HepG2 (cell line): ENCODE measurements around the gene TSHB. TPM values are rescaled to one million over a fixed set of nuclear protein-coding genes. Genes with fewer than 3 reads are reported as not detected.

Experiments used
- ATAC-seq: fragments of 200-7000 bp; cut with Tn5 transposase; 3 replicates; pipeline ENCODE4 v1.9.1; 2020; ENCODE audit warnings: mild to moderate bottlenecking, moderate library complexity
- BruUV-seq: library from RNA; stranded (reverse); fragments of 400-500 nt; replicated peaks from 2 replicates; lab custom pipeline; 2021; lab: Mats Ljungman, UMichigan
- CTCF ChIA-PET: fragments of 300-600 bp; formaldehyde crosslinking; extraction: SDS; loops from one replicate; lab custom pipeline; 2021; ENCODE audit warnings: low total read pairs, inconsistent platforms, low intra/inter-chr PET ratio; lab: Yijun Ruan, JAX
- POLR2A ChIA-PET: fragments of 350-600 bp; sonication (Branson Sonifier 250); formaldehyde crosslinking; loops from one replicate; lab custom pipeline; 2020; ENCODE audit warnings: antibody characterized with exemption, inconsistent platforms; lab: Yijun Ruan, JAX
- DNase-seq: peaks from one replicate; pipeline ENCODE4 v3.0.0-alpha.2; 2015; ENCODE audit warnings: low spot score
- FAIRE-seq: peaks from 3 replicates; lab custom pipeline; 2011; peaks lifted over from hg19 to GRCh38; lab: Jason Lieb, UNC
- H2AFZ ChIP-seq: one replicate; pipeline ENCODE4 v1.6.1; 2011; ENCODE audit warnings: low read length, inconsistent platforms
- H3K27ac ChIP-seq: fragments of 300-600 bp; 3 replicates; pipeline ENCODE4 v1.8.0; 2011; ENCODE audit warnings: mixed run types, mild to moderate bottlenecking, mixed read lengths, low read length, inconsistent platforms; ENCODE audit not compliant: insufficient read depth; ENCODE audit errors: extremely low read length
- H3K27me3 ChIP-seq, 2 experiments: fragments of 200-600 bp in 1 of 2; 2 replicates in 1 of 2; 3 replicates in 1 of 2; pipeline versions ENCODE4 v1.6.0 to v1.8.0; 2011; ENCODE audit warnings: low read length in 2 of 2, mild to moderate bottlenecking in 2 of 2, moderate library complexity in 2 of 2, inconsistent platforms in 1 of 2; ENCODE audit not compliant: insufficient read depth in 2 of 2, control insufficient read depth in 1 of 2
- H3K36me3 ChIP-seq, 2 experiments: fragments of 200-600 bp in 1 of 2; replicated peaks in 1 of 2; 2 replicates in 1 of 2; 3 replicates in 1 of 2; pipeline versions ENCODE4 v1.5.1 to v1.8.0; 2011; ENCODE audit warnings: low read length in 2 of 2, inconsistent platforms in 1 of 2; ENCODE audit not compliant: insufficient read depth in 2 of 2, control insufficient read depth in 1 of 2
- H3K4me1 ChIP-seq: 2 replicates; pipeline ENCODE4 v1.5.1; 2012; ENCODE audit warnings: low read length, inconsistent platforms; ENCODE audit not compliant: insufficient read depth
- H3K4me2 ChIP-seq: 2 replicates; pipeline ENCODE4 v1.6.0; 2011; ENCODE audit warnings: low read depth, low read length, inconsistent platforms
- H3K4me3 ChIP-seq, 3 experiments: fragments of 200-600 bp in 1 of 3; sonication (generic), shearing (Covaris generic) in 1 of 3; replicated peaks in 1 of 3; 2 replicates each; pipeline ENCODE4 v1.5.1; 2011 to 2016; ENCODE audit warnings: low read length in 3 of 3, inconsistent platforms in 2 of 3, low read depth in 2 of 3, mild to moderate bottlenecking in 2 of 3, control low read depth in 1 of 3, mixed read lengths in 1 of 3; ENCODE audit not compliant: insufficient read depth in 1 of 3
- H3K79me2 ChIP-seq: one replicate; pipeline ENCODE4 v1.6.1; 2011; ENCODE audit warnings: low read length, inconsistent platforms; ENCODE audit not compliant: insufficient read depth
- H3K9ac ChIP-seq: 2 replicates; pipeline ENCODE4 v1.6.0; 2011; ENCODE audit warnings: mild to moderate bottlenecking, low read depth, low read length, inconsistent platforms; ENCODE audit not compliant: insufficient read depth
- H3K9me3 ChIP-seq: 2 replicates; pipeline ENCODE4 v1.5.1; 2012; ENCODE audit warnings: mild to moderate bottlenecking, low read length
- H4K20me1 ChIP-seq: 2 replicates; pipeline ENCODE4 v1.6.0; 2011; ENCODE audit warnings: inconsistent platforms, mild to moderate bottlenecking, low read length, moderate library complexity; ENCODE audit not compliant: insufficient read depth
- GABPB1 ChIP-seq: IDR thresholded peaks from 2 replicates; pipeline ENCODE4 v1.6.1; 2016; ENCODE audit warnings: mild to moderate bottlenecking, missing genetic modification reagents, moderate library complexity, missing compliant biosample characterization
- HDAC1 ChIP-seq: sonication (generic); formaldehyde crosslinking; IDR thresholded peaks from 2 replicates; pipeline ENCODE4 v1.5.1; 2020; ENCODE audit warnings: mild to moderate bottlenecking, missing genetic modification reagents
- HNF4G ChIP-seq, 2 experiments: sonication (generic) in 1 of 2; formaldehyde crosslinking in 1 of 2; IDR thresholded peaks; 2 replicates each; pipeline versions ENCODE4 v1.4.0 to v1.6.1; 2011 to 2020; ENCODE audit warnings: borderline replicate concordance in 2 of 2, low read depth in 2 of 2, mild to moderate bottlenecking in 2 of 2, low read length in 1 of 2, missing genetic modification reagents in 1 of 2, moderate library complexity in 1 of 2
- MIER2 ChIP-seq: IDR thresholded peaks from 2 replicates; pipeline ENCODE4 v1.6.1; 2016; ENCODE audit warnings: missing biosample characterization, missing genetic modification reagents
- MIER3 ChIP-seq: IDR thresholded peaks from 2 replicates; pipeline ENCODE4 v1.6.1; 2016; ENCODE audit warnings: missing compliant biosample characterization, borderline replicate concordance
- NKX3-1 ChIP-seq: sonication (generic); formaldehyde crosslinking; IDR thresholded peaks from 2 replicates; pipeline ENCODE4 v1.5.0; 2020; ENCODE audit warnings: missing genetic modification reagents
- PAXIP1 ChIP-seq: sonication (generic); formaldehyde crosslinking; conservative IDR thresholded peaks from 2 replicates; pipeline ENCODE4 v1.4.0; 2020; ENCODE audit warnings: mild to moderate bottlenecking, missing genetic modification reagents, moderate library complexity
- RBAK ChIP-seq: sonication (generic); formaldehyde crosslinking; IDR thresholded peaks from 2 replicates; pipeline ENCODE4 v1.5.1; 2020; ENCODE audit warnings: mild to moderate bottlenecking, missing genetic modification reagents
- SAP130 ChIP-seq: IDR thresholded peaks from 2 replicates; pipeline ENCODE4 v1.6.1; 2016; ENCODE audit warnings: low read depth
- WIZ ChIP-seq: sonication (generic); formaldehyde crosslinking; IDR thresholded peaks from 2 replicates; pipeline ENCODE4 v1.5.1; 2020; ENCODE audit warnings: mild to moderate bottlenecking, missing genetic modification reagents
- YY1 ChIP-seq: IDR thresholded peaks from 2 replicates; pipeline ENCODE4 v1.6.1; 2011; ENCODE audit warnings: low read length, low read depth, moderate library complexity, mild to moderate bottlenecking; ENCODE audit not compliant: insufficient read depth, insufficient replicate concordance
- ZNF136 ChIP-seq: sonication (generic); formaldehyde crosslinking; IDR thresholded peaks from 2 replicates; pipeline ENCODE4 v1.8.1; 2022; ENCODE audit warnings: low read depth, mild to moderate bottlenecking, moderate library complexity, missing genetic modification reagents
- ZNF274 ChIP-seq: sonication (generic); formaldehyde crosslinking; IDR thresholded peaks from 2 replicates; pipeline ENCODE4 v1.5.1; 2020; ENCODE audit warnings: mild to moderate bottlenecking, missing genetic modification reagents
- ZNF280B ChIP-seq: sonication (generic); formaldehyde crosslinking; IDR thresholded peaks from 2 replicates; pipeline ENCODE4 v1.5.0; 2020; ENCODE audit warnings: missing genetic modification reagents, mild to moderate bottlenecking, borderline replicate concordance
- ZNF570 ChIP-seq: sonication (generic); formaldehyde crosslinking; IDR thresholded peaks from 2 replicates; pipeline ENCODE4 v1.4.0; 2020; ENCODE audit warnings: mild to moderate bottlenecking, missing genetic modification reagents, borderline replicate concordance
- ZNF678 ChIP-seq: sonication (generic); formaldehyde crosslinking; IDR thresholded peaks from 2 replicates; pipeline ENCODE4 v1.4.0; 2020; ENCODE audit warnings: mild to moderate bottlenecking, missing genetic modification reagents
- ZNF772 ChIP-seq: sonication (generic); formaldehyde crosslinking; IDR thresholded peaks from 2 replicates; pipeline ENCODE4 v1.5.0; 2020; ENCODE audit warnings: mild to moderate bottlenecking, missing genetic modification reagents
- WGBS: methylation state at CpG from one replicate; pipeline ENCODE4 v1.1.6; 2017; ENCODE audit warnings: low lambda C conversion rate; 5-methylcytosine and 5-hydroxymethylcytosine counted together
- in situ Hi-C: cut with HindIII; loops from 2 replicates; pipeline ENCODE4 v1.10.0; 2017; ENCODE audit warnings: low pct_unique_long_range_greater_than_20kb; ENCODE audit not compliant: extremely low pct_ligation_motif_present
- intact Hi-C: fragments of 100-400 bp; cut with micrococcal nuclease; formaldehyde crosslinking; loops from one replicate; pipeline ENCODE4 v1.10.0; 2022; ENCODE audit not compliant: unreplicated experiment
- polyA plus RNA-seq, 8 experiments: library from polyadenylated mRNA; depleted of rRNA in 3 of 8; stranded (reverse) in 7 of 8; unstranded in 1 of 8; fragments of >200 nt; fragmentation: Illumina TruSeq in 4 of 8; extraction: Trizol in 4 of 8; gene quantifications; 2 replicates each; pipeline versions ENCODE4 v1.2.1 to v1.2.3, GENCODE V29; 2011 to 2016; ENCODE audit warnings: low read depth in 4 of 8, missing spikeins in 1 of 8, mixed read lengths in 1 of 8; ENCODE audit not compliant: insufficient read depth in 1 of 8
- total RNA-seq, 5 experiments: library from RNA; depleted of rRNA; stranded (reverse); fragments of >200 nt; fragmentation: Illumina TruSeq; extraction: Trizol; gene quantifications; 2 replicates each; pipeline ENCODE4 v1.2.3, GENCODE V29; 2016; ENCODE audit warnings: low read depth in 1 of 5

The TSHB gene
- total and polyA plus RNA-seq, 2 of the 13 experiments (the other 11 are each of a cell fraction or from before 2014, with no cell fraction given): not detected

DNA sequence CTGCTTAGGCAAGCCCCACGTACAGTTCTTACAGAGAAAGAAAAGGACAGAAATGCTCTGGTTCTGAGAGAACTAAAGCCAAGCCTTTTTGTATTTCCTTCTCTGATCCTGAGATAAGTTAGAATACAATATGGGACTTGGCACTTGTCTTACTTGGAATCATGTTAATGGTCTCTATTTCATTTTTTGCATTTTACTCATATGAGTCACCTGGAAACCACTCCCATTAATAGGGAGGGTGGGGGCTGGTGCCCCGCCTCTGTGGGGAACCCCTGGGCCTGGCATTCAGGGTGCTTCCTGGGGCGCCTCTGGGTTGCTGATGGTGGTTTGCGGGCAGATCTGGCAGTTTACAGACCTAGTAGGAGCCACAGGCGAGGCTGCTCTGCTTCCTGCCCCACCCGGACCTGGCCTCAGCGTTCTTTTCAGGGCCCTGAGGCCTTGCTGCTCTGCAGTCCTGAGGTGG lies 32.9 kb downstream of the TSHB start:
- Histone ChIP-seq H3K9ac (no peak overlapping the region), H3K4me1 (no peaks in the 10 kb centered on the region), H3K36me3 (no peaks in the 10 kb centered on the region), H3K27me3 (no peaks in the 10 kb centered on the region), H3K4me3 (no peak overlapping the region), H4K20me1 (no peaks in the 10 kb centered on the region), H3K9me3 (no peaks in the 10 kb centered on the region), H3K4me2 (no peak overlapping the region), H3K79me2 (no peaks in the 10 kb centered on the region), H3K27ac (no peak overlapping the region), H2AFZ (no peak overlapping the region)
- no TSS peak for BruUV-seq
- in situ Hi-C loops (no loop called here), intact Hi-C loops (no loop called here)
- FAIRE-seq (no peak), DNase-seq (no peak), ATAC-seq (no peak)
- CTCF ChIA-PET: no interaction called here
- TF ChIP-seq PAXIP1 (CRISPR knock-in tag): no peak
- TF ChIP-seq SAP130 (CRISPR knock-in tag): no peak
- TF ChIP-seq MIER3 (CRISPR knock-in tag): no peak
- no peak for TF ChIP-seq GABPB1
- no peak for TF ChIP-seq ZNF570 (CRISPR knock-in tag)
- no peak for TF ChIP-seq YY1
- no peak for TF ChIP-seq HNF4G (IDR thresholded peaks at IDR 0.05; ENCODE audit: borderline replicate concordance, low read depth, low read length)
- TF ChIP-seq HNF4G (CRISPR knock-in tag; IDR thresholded peaks at IDR 0.05; ENCODE audit: borderline replicate concordance, low read depth): no peak
- no peak for TF ChIP-seq NKX3-1 (CRISPR knock-in tag)
- no peak for TF ChIP-seq ZNF772 (CRISPR knock-in tag)
- no peak for TF ChIP-seq ZNF136
- no peak for TF ChIP-seq HDAC1 (CRISPR knock-in tag)
- TF ChIP-seq ZNF678 (CRISPR knock-in tag): no peak
- TF ChIP-seq ZNF280B (CRISPR knock-in tag): no peak
- no peak for TF ChIP-seq WIZ (CRISPR knock-in tag)
- TF ChIP-seq ZNF274 (CRISPR knock-in tag): no peak
- TF ChIP-seq MIER2 (CRISPR knock-in tag): no peak
- TF ChIP-seq RBAK (CRISPR knock-in tag): no peak
- WGBS: 13% methylated on average over 5 of the region's 7 CpGs
- POLR2A ChIA-PET: no interaction called here
